MM.1S (cell line): Measurements from ENCODE around the gene AHSA1.

Experiments
- EZH2 ChIP-seq: fragments of 300-600 bp; sonication (generic); optimal IDR thresholded peaks from 2 replicates; pipeline ENCODE3; 2017; ENCODE audit warnings: low read depth, mild to moderate bottlenecking, antibody characterized with exemption, low read length, mixed read lengths
- EZH2phosphoT487 ChIP-seq: fragments of 300-600 bp; sonication (generic); IDR thresholded peaks from 2 replicates; pipeline ENCODE4 v1.6.1; 2018; ENCODE audit warnings: antibody characterized with exemption, low read length
- TF ChIP-seq, protein P1 (sequence below): fragments of 300-600 bp; sonication (generic); IDR thresholded peaks from 2 replicates; pipeline ENCODE4 v1.5.1; 2016; ENCODE audit warnings: antibody characterized with exemption, low read length, mixed read lengths

DNA sequence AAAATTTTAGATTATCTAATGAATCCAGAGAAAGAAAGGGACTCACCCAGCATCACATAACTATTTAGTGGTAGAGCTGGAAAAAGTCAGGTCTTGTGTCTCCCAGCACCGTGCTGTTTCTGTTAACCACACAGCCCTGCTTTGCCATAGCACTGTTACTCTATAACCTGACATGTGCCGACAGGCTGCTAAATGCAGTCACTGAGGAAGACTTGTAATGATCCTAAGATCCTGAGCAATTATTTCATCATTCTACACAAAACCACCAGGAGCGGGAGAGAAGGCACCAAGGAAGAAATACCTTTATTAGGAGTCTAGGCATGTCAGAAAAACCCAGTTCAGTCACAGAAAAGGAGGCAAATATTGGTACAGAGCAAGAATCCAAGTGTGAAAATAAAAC is 31.5 kb upstream of the AHSA1 start:
- TF ChIP-seq, protein P1, sequence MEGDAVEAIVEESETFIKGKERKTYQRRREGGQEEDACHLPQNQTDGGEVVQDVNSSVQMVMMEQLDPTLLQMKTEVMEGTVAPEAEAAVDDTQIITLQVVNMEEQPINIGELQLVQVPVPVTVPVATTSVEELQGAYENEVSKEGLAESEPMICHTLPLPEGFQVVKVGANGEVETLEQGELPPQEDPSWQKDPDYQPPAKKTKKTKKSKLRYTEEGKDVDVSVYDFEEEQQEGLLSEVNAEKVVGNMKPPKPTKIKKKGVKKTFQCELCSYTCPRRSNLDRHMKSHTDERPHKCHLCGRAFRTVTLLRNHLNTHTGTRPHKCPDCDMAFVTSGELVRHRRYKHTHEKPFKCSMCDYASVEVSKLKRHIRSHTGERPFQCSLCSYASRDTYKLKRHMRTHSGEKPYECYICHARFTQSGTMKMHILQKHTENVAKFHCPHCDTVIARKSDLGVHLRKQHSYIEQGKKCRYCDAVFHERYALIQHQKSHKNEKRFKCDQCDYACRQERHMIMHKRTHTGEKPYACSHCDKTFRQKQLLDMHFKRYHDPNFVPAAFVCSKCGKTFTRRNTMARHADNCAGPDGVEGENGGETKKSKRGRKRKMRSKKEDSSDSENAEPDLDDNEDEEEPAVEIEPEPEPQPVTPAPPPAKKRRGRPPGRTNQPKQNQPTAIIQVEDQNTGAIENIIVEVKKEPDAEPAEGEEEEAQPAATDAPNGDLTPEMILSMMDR = no peak
- TF ChIP-seq EZH2phosphoT487 = no peak
- TF ChIP-seq EZH2 = no peak
